ENCODE results near the gene NCEH1.

DNA sequence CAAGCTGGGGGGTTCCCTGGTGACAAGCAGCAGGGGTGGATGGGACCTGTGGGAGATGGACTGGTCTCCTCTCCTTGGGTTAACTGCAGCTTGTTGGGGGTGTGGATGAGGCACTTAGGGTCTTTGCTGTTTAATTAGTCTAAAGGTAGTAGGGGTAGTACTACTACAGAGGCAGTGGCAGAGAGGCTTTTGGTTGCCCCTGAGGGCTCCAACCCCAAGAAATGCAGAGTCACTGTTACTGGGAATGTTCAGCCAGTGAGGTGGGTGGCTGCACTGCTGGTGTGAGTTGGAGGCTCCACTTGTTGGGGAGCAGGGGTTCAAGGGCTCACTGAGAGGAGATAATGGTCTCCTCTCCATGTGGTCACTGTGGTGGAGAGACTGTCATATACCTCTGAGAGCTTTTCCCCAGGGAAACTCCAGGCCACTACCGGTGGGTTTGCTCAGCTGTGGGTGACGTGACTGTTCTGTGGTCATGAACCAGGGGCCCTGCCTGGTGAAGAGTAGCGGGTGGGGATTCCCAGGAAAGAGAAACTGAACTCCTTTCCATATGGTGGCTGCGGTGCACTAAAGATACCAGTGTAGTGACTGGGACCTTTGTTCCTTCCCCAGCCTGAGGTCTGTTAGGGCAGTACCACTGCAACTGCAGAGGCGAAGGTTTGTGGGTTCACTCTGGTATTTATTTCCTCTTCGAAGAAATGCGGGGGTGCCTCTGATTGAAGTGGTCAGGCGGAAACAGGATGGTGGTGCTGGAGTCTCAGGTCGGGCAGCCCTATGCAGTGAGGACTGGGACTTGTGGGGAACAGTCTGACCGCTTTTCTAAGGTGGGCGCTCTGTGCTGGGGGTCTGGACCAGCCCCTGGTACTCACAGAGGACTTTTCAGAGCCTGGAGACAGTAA, 118.7 kb downstream of the NCEH1 start:
- TF ChIP-seq, protein P1, sequence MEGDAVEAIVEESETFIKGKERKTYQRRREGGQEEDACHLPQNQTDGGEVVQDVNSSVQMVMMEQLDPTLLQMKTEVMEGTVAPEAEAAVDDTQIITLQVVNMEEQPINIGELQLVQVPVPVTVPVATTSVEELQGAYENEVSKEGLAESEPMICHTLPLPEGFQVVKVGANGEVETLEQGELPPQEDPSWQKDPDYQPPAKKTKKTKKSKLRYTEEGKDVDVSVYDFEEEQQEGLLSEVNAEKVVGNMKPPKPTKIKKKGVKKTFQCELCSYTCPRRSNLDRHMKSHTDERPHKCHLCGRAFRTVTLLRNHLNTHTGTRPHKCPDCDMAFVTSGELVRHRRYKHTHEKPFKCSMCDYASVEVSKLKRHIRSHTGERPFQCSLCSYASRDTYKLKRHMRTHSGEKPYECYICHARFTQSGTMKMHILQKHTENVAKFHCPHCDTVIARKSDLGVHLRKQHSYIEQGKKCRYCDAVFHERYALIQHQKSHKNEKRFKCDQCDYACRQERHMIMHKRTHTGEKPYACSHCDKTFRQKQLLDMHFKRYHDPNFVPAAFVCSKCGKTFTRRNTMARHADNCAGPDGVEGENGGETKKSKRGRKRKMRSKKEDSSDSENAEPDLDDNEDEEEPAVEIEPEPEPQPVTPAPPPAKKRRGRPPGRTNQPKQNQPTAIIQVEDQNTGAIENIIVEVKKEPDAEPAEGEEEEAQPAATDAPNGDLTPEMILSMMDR (IDR thresholded peaks at IDR 0.05; ENCODE audit: low read depth, low read length, poor library complexity, severe bottlenecking) = no peak
- TF ChIP-seq EZH2phosphoT487 (IDR thresholded peaks at IDR 0.05; ENCODE audit: borderline replicate concordance, low read length) = no peak

All from DOHH2 (cell line).